ENCODE measurements around the gene TMEM123. TPM values are rescaled to one million over a fixed set of nuclear protein-coding genes. Genes with fewer than 3 reads are reported as not detected.

TMEM123 gene
- polyA plus RNA-seq, 1 experiment, result 200 TPM

GRCh38 chr11:102451041-102451680, 1.4 kb downstream of the TMEM123 start:
- CTCF ChIA-PET, result interaction anchor here (1.3 to 1.8 kb wide), 2 partner anchors 61 to 110 kb away, joined by 4 to 9 read pairs; no protein-coding TSS in a partner anchor
- H3K4me3 ChIP-seq (ENCODE audit: low read depth, low read length), result peak overlapping the region; percentile 92
- DNase-seq (ENCODE audit: low read depth), result no peak
- H3K27me3 ChIP-seq (ENCODE audit: control insufficient read depth, insufficient read depth, low read length), result no peaks in the 10 kb centered on the region
- TF ChIP-seq, protein P1, sequence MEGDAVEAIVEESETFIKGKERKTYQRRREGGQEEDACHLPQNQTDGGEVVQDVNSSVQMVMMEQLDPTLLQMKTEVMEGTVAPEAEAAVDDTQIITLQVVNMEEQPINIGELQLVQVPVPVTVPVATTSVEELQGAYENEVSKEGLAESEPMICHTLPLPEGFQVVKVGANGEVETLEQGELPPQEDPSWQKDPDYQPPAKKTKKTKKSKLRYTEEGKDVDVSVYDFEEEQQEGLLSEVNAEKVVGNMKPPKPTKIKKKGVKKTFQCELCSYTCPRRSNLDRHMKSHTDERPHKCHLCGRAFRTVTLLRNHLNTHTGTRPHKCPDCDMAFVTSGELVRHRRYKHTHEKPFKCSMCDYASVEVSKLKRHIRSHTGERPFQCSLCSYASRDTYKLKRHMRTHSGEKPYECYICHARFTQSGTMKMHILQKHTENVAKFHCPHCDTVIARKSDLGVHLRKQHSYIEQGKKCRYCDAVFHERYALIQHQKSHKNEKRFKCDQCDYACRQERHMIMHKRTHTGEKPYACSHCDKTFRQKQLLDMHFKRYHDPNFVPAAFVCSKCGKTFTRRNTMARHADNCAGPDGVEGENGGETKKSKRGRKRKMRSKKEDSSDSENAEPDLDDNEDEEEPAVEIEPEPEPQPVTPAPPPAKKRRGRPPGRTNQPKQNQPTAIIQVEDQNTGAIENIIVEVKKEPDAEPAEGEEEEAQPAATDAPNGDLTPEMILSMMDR (IDR thresholded peaks at IDR 0.05; ENCODE audit: insufficient read depth, low read depth, low read length), result no peak
- POLR2A ChIA-PET, result no interaction called here
- no peaks in the 10 kb centered on the region for H3K36me3 ChIP-seq (ENCODE audit: control insufficient read depth, insufficient read depth, low read length)

DNA sequence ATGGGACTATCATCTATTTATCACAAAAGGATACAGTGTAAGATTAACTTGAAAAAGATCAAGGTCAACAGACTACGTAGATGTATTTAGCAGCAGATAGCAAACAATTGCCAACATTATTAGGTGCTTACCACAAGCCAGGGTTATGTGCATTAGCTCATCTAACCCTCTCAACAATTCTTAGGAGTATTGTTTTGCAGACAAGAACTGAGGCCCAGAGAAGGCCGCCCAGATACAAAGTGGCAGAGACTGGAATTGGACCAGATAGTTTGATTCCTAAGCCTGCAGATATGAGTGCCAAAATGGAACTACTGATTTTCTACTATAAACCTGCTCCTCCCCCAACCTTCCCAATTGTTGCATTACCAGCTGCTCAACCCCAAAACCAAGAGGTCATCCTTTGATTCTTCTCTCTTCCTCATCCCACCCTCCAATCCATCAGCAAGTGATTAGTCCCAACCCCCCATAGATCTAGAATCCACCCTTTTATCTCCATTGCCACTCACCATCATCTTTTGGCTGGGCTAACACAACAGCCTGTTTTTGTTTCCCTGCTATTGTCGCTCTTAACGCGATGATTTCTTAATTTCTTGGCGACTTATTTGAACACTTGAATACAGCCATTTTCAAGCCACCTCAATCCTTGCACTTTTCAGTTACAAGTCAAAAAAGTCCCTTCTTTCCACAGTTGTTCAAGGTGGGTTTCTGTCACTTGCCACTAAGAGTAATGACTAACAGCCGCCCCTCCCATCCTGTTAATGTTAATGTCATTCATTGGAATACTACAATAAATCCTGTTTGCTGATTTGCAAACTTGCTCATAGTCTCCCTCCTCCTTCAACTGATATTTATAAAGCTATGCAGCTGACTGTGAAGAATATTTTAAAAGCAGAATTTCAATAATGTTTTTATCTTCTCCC, 2.7 kb downstream of the TMEM123 start:
- ChIA-PET POLR2A (no interaction called here), CTCF (interaction anchor here (1.0 kb wide), 1 partner anchor 59 kb away, joined by 3 read pairs; no protein-coding TSS in a partner anchor)
- DNase-seq (ENCODE audit: low read depth), result no peak
- Histone ChIP-seq H3K36me3 (ENCODE audit: control insufficient read depth, insufficient read depth, low read length) (no peaks in the 10 kb centered on the region; the same call in 1 of the 2 replicates), H3K27me3 (ENCODE audit: control insufficient read depth, insufficient read depth, low read length) (no peaks in the 10 kb centered on the region), H3K4me3 (ENCODE audit: low read depth, low read length) (no peak overlapping the region)
- TF ChIP-seq, protein P1 (IDR thresholded peaks at IDR 0.05; ENCODE audit: insufficient read depth, low read depth, low read length), result no peak

DNA sequence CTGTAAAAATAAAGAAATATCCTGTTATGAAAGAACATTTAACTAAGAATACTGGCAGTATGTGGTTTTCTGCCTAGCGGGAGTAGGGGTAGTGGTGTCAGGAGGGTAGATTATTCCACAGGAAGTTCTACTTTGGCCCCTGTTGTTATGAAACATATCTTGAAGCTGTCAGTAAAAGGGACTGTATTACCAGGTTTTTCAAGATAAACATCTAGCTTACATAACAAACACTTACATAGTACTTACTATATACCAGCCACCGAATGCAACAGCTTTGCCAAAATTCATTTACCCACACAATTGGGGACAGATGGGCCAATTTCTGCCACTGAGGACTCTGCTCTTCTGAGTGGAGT, 3.7 kb downstream of the TMEM123 start:
- TF ChIP-seq, protein P1 (IDR thresholded peaks at IDR 0.05; ENCODE audit: insufficient read depth, low read depth, low read length), result no peak
- POLR2A ChIA-PET, result no interaction called here
- H3K36me3 ChIP-seq (ENCODE audit: control insufficient read depth, insufficient read depth, low read length), result no peaks in the 10 kb centered on the region; the same call in 1 of the 2 replicates
- no peak overlapping the region for H3K4me3 ChIP-seq (ENCODE audit: low read depth, low read length)
- no peaks in the 10 kb centered on the region for H3K27me3 ChIP-seq (ENCODE audit: control insufficient read depth, insufficient read depth, low read length)
- CTCF ChIA-PET, result no interaction called here
- no peak for DNase-seq (ENCODE audit: low read depth)

GRCh38 chr11:102447941-102448868, 4.4 kb downstream of the TMEM123 start:
- no peaks in the 10 kb centered on the region for H3K27me3 ChIP-seq (ENCODE audit: control insufficient read depth, insufficient read depth, low read length)
- H3K4me3 ChIP-seq (ENCODE audit: low read depth, low read length), result no peak overlapping the region
- no peak for DNase-seq (ENCODE audit: low read depth)
- TF ChIP-seq, protein P1 (IDR thresholded peaks at IDR 0.05; ENCODE audit: insufficient read depth, low read depth, low read length), result no peak
- CTCF ChIA-PET, result no interaction called here
- POLR2A ChIA-PET, result no interaction called here
- H3K36me3 ChIP-seq (ENCODE audit: control insufficient read depth, insufficient read depth, low read length), result no peaks in the 10 kb centered on the region; the same call in 1 of the 2 replicates

Measured in BJ (cell line).